Muscle of arm (tissue), 12 donors: ENCODE results near the gene EHD4. TPM values are rescaled to one million over a fixed set of nuclear protein-coding genes. Genes with fewer than 3 reads are reported as not detected.

ENCODE experiments used
- DNase-seq: peaks from one replicate; pipeline ENCODE4 v3.0.0-alpha.2; 2013
- polyA plus RNA-seq, 12 donors: library from polyadenylated mRNA; unstranded; fragments of 120-200 nt; gene quantifications; one replicate each; pipeline ENCODE4 v1.2.1, GENCODE V29; 2013; ENCODE audit not compliant: insufficient read length in 12 of 12

Gene EHD4
- polyA plus RNA-seq, 12 donors: 18.2 to 43.9 (median 30.3) TPM; not detected in 1

- no peak for DNase-seq
These were observed 10.0 kb upstream of the EHD4 start for GRCh38 chr15:41982133-41982930.

- DNase-seq: no peak
These were observed 9.2 kb upstream of the EHD4 start for GRCh38 chr15:41981371-41982132.

GRCh38 chr15:41980654-41981323 lies 8.4 kb upstream of the EHD4 start:
- DNase-seq: no peak

- DNase-seq: no peak
These were observed 7.3 kb upstream of the EHD4 start for GRCh38 chr15:41979493-41980266.

- no peak for DNase-seq
These were observed 6.2 kb upstream of the EHD4 start for GRCh38 chr15:41978534-41978933.

GRCh38 chr15:41977757-41978383 lies 5.5 kb upstream of the EHD4 start:
- no peak for DNase-seq

GRCh38 chr15:41975669-41976068 lies 3.3 kb upstream of the EHD4 start:
- no peak for DNase-seq

GRCh38 chr15:41974041-41974440 lies 1.7 kb upstream of the EHD4 start:
- no peak for DNase-seq

GRCh38 chr15:41971895-41972252 lies 483 bp downstream of the EHD4 start:
- no peak for DNase-seq

GRCh38 chr15:41971089-41971894 lies 1.1 kb downstream of the EHD4 start:
- DNase-seq: peak; percentile 56

GRCh38 chr15:41970456-41970855 lies 1.9 kb downstream of the EHD4 start:
- no peak for DNase-seq

GRCh38 chr15:41969851-41970431 lies 2.4 kb downstream of the EHD4 start:
- no peak for DNase-seq

GRCh38 chr15:41968701-41969100 lies 3.7 kb downstream of the EHD4 start:
- DNase-seq: no peak

GRCh38 chr15:41967506-41968206 lies 4.7 kb downstream of the EHD4 start:
- no peak for DNase-seq

GRCh38 chr15:41966920-41967465 lies 5.4 kb downstream of the EHD4 start:
- no peak for DNase-seq

GRCh38 chr15:41966414-41966812 lies 5.9 kb downstream of the EHD4 start:
- DNase-seq: no peak

GRCh38 chr15:41965441-41966413 lies 6.6 kb downstream of the EHD4 start:
- no peak for DNase-seq
